ENCODE results near the gene POLD2. TPM values are rescaled to one million over a fixed set of nuclear protein-coding genes. Genes with fewer than 3 reads are reported as not detected.

Gene POLD2
- total RNA-seq, 3 donors from 2014 or later: 38.9 to 49.8 (median 39.7) TPM

DNA sequence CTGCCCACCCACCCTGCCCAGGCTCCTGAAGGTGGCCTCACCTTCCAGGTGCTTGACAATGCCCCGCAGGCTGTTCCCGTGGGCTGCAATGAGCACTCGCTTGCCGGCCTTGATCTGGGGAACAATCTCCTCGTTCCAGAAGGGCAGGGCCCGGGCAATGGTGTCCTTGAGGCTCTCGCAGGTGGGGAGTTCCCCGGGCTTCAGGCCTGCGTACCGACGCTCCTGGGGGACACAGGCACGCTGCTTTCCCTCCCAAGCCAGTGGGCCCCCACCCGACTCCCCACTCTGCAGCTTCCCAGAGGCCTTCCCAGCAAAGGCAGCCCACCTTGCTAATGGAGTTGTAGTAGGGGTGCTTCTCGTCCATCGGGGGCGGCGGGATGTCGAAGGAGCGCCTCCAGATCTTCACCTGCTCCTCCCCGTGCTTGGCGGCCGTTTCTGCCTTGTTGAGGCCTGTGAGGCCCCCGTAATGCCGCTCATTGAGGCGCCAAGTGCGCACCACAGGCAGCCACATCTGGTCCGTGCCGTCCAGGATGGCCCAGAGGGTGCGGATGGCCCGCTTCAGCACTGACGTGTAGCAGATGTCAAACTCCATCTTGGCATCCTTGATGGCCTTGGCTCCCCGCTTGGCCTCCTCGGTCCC, 58.4 kb downstream of the POLD2 start:
- no peaks in the 10 kb centered on the region for H3K36me3 ChIP-seq
- H3K27ac ChIP-seq: no peak overlapping the region
- H3K4me3 ChIP-seq: peak overlapping the region in 1 of 3 donors; percentile 9
- DNase-seq (ENCODE audit: low spot score in 2 of 2): peak in 1 of 2 donors; percentile 50
- intact Hi-C loops (cut with DNase I; ENCODE audit: low total_unique reads): no loop called here
- H3K9me3 ChIP-seq: no peaks in the 10 kb centered on the region
- no peaks in the 10 kb centered on the region for H3K27me3 ChIP-seq
- H3K4me1 ChIP-seq: peaks cover 0 to 12% of the 10 kb centered on the region in 2 donors
- TF ChIP-seq POLR2AphosphoS5 (IDR thresholded peaks at IDR 0.05) (no peak), POLR2A (IDR thresholded peaks at IDR 0.05) (no peak)
- TF ChIP-seq, protein P1, sequence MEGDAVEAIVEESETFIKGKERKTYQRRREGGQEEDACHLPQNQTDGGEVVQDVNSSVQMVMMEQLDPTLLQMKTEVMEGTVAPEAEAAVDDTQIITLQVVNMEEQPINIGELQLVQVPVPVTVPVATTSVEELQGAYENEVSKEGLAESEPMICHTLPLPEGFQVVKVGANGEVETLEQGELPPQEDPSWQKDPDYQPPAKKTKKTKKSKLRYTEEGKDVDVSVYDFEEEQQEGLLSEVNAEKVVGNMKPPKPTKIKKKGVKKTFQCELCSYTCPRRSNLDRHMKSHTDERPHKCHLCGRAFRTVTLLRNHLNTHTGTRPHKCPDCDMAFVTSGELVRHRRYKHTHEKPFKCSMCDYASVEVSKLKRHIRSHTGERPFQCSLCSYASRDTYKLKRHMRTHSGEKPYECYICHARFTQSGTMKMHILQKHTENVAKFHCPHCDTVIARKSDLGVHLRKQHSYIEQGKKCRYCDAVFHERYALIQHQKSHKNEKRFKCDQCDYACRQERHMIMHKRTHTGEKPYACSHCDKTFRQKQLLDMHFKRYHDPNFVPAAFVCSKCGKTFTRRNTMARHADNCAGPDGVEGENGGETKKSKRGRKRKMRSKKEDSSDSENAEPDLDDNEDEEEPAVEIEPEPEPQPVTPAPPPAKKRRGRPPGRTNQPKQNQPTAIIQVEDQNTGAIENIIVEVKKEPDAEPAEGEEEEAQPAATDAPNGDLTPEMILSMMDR (IDR thresholded peaks at IDR 0.05): no peak

Other genes with a start within 250 kb of the POLD2 start
- 10 to 100 TPM; 29.2 to 39.2 (median 29.9) TPM for gene URGCP, start 217.0 kb downstream of the POLD2 start, total RNA-seq
- 10 to 100 TPM; 14.7 to 34.1 (median 15.4) TPM for gene UBE2D4, start 197.1 kb downstream of the POLD2 start, total RNA-seq
- not detected for gene SPDYE1, start 125.7 kb downstream of the POLD2 start, total RNA-seq
- gene DBNL, start 78.8 kb downstream of the POLD2 start, total RNA-seq: 100 to 1,000 TPM in 2 of 3 donors, 10 to 100 TPM in 1; 90.8 to 110 (median 102) TPM
- gene PGAM2, start 58.0 kb downstream of the POLD2 start, total RNA-seq: under 1 TPM; 0.64 to 0.73 (median 0.66) TPM
- gene POLM, start 41.0 kb downstream of the POLD2 start, total RNA-seq: 10 to 100 TPM; 22.4 to 44.8 (median 31.1) TPM
- 100 to 1,000 TPM in 2 of 3 donors, 10 to 100 TPM in 1; 85.6 to 300 (median 145) TPM for gene AEBP1, start 19.2 kb downstream of the POLD2 start, total RNA-seq
- gene MYL7, start 17.8 kb upstream of the POLD2 start, total RNA-seq: under 1 TPM in 1 of 3 donors, not detected in 2; 0.73 TPM
- gene GCK, start 65.9 kb upstream of the POLD2 start, total RNA-seq: 1 to 10 TPM in 1 of 3 donors, under 1 TPM in 1, not detected in 1; 0.48 to 1.6 TPM
- 10 to 100 TPM; 40.2 to 57.0 (median 49.4) TPM for gene YKT6, start 77.4 kb upstream of the POLD2 start, total RNA-seq
- 1 to 10 TPM in 2 of 3 donors, not detected in 1; 2.0 to 9.2 TPM for gene CAMK2B, start 202.0 kb upstream of the POLD2 start, total RNA-seq

All from breast epithelium (tissue), 4 donors.